Lower leg skin (tissue), 3 donors: ENCODE data around the gene SUPT20HL1.
"Not testable (repeated sequence)": the region's sequence is repeated elsewhere in the genome, so short reads cannot be mapped to it uniquely, and the experiment has no call there.

Experiments used
- POLR2A ChIP-seq, 2 donors: fragments of 450-650 bp; IDR thresholded peaks; one replicate each; pipeline ENCODE4 v1.6.1; 2016 to 2017; ENCODE audit warnings: antibody characterized with exemption in 2 of 2, mild to moderate bottlenecking in 1 of 2, moderate library complexity in 1 of 2
- TF ChIP-seq, protein P1 (sequence below), 3 donors: fragments of 450-650 bp; IDR thresholded peaks; one replicate each; pipeline ENCODE4 v1.5.1; 2016; ENCODE audit warnings: antibody characterized with exemption in 3 of 3, mild to moderate bottlenecking in 3 of 3, moderate library complexity in 2 of 3

DNA sequence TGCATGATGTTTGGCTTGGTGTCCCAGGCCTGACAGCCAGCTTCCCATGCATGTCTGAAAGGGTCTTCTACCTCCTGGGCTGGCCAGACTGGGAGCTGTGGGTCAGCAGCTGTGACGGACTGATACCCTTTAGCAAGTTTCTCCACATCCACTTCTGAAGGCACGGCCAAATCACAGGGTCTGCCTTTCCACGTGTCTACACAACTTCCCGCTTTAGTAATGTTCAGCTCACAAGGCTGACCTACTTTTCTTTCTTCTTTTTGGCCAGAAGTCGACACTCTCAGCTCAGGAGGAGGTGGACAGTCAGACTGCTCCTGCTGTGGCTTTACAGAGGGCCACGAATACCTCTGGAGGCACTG is 48.2 kb upstream of the SUPT20HL1 start:
- TF ChIP-seq, protein P1, sequence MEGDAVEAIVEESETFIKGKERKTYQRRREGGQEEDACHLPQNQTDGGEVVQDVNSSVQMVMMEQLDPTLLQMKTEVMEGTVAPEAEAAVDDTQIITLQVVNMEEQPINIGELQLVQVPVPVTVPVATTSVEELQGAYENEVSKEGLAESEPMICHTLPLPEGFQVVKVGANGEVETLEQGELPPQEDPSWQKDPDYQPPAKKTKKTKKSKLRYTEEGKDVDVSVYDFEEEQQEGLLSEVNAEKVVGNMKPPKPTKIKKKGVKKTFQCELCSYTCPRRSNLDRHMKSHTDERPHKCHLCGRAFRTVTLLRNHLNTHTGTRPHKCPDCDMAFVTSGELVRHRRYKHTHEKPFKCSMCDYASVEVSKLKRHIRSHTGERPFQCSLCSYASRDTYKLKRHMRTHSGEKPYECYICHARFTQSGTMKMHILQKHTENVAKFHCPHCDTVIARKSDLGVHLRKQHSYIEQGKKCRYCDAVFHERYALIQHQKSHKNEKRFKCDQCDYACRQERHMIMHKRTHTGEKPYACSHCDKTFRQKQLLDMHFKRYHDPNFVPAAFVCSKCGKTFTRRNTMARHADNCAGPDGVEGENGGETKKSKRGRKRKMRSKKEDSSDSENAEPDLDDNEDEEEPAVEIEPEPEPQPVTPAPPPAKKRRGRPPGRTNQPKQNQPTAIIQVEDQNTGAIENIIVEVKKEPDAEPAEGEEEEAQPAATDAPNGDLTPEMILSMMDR (IDR thresholded peaks at IDR 0.05) = not testable (repeated sequence)
- not testable (repeated sequence) for TF ChIP-seq POLR2A (IDR thresholded peaks at IDR 0.05)
